Thyroid gland (tissue), 4 donors: ENCODE data around the gene LGR4.

Experiments
- CTCF ChIP-seq, 6 experiments: fragments of 200-600 bp in 3 of 6; fragments of 450-650 bp in 3 of 6; sonication (generic) in 3 of 6; IDR thresholded peaks; one replicate each; pipeline ENCODE4 v1.5.1; 2016 to 2019; ENCODE audit warnings: antibody characterized with exemption in 6 of 6, mild to moderate bottlenecking in 2 of 6, inconsistent platforms in 1 of 6, moderate library complexity in 1 of 6
- POLR2A ChIP-seq, 2 donors: fragments of 450-650 bp; IDR thresholded peaks; one replicate each; pipeline ENCODE4 v1.6.1; 2017; ENCODE audit warnings: antibody characterized with exemption in 2 of 2, mild to moderate bottlenecking in 2 of 2, moderate library complexity in 1 of 2

- TF ChIP-seq CTCF (IDR thresholded peaks at IDR 0.05) (no peak), POLR2A (IDR thresholded peaks at IDR 0.05) (no peak)
Measured at GRCh38 chr11:27350511-27350910, 122.1 kb downstream of the LGR4 start.
